ENCODE data around the gene MICAL3. TPM values are rescaled to one million over a fixed set of nuclear protein-coding genes. Genes with fewer than 3 reads are reported as not detected.

Gene MICAL3
- total RNA-seq, 1 donor from 2014 or later: 33.6 TPM

- DNase-seq (ENCODE audit: low spot score): no peak
- Histone ChIP-seq H3F3A (ENCODE audit: low read depth) (peaks cover 14% of the 10 kb centered on the region), H4K20me1 (ENCODE audit: low read depth) (no peaks in the 10 kb centered on the region), H3K79me2 (ENCODE audit: low read depth) (peaks cover 8% of the 10 kb centered on the region), H3K9ac (no peak overlapping the region), H3K9me3 (ENCODE audit: low read depth) (no peaks in the 10 kb centered on the region), H3K4me2 (no peak overlapping the region), H3K27ac (no peak overlapping the region), H3K4me3 (no peak overlapping the region), H3K27me3 (no peaks in the 10 kb centered on the region), H2AFZ (replicated peaks) (no peak overlapping the region), H3K36me3 (no peaks in the 10 kb centered on the region), H3K4me1 (peaks cover 19% of the 10 kb centered on the region)
- H3K27ac Mint-ChIP-seq: peak overlapping the region; percentile 89
- peaks cover 46% of the 10 kb centered on the region for H3K4me1 Mint-ChIP-seq
- H3K27me3 Mint-ChIP-seq (ENCODE audit: insufficient read depth, low read depth): peaks cover 13% of the 10 kb centered on the region
- H3K9me3 Mint-ChIP-seq: no peaks in the 10 kb centered on the region
- TF ChIP-seq EZH2 (IDR thresholded peaks at IDR 0.05): no peak
- no peak for TF ChIP-seq CTCF (IDR thresholded peaks at IDR 0.05)
- TF ChIP-seq EZH2phosphoT487 (IDR thresholded peaks at IDR 0.05): no peak
- H3K36me3 Mint-ChIP-seq: no peaks in the 10 kb centered on the region
- H3K4me3 Mint-ChIP-seq: no peak overlapping the region
These were observed 247.2 kb downstream of the MICAL3 start for GRCh38 chr22:17777005-17777716.

GRCh38 chr22:17775781-17776465 lies 248.4 kb downstream of the MICAL3 start:
- H3K4me3 Mint-ChIP-seq: peak overlapping the region; percentile 84
- Histone ChIP-seq H3K27me3 (no peaks in the 10 kb centered on the region), H2AFZ (replicated peaks) (no peak overlapping the region), H4K20me1 (ENCODE audit: low read depth) (no peaks in the 10 kb centered on the region), H3K4me2 (no peak overlapping the region), H3K27ac (no peak overlapping the region), H3K79me2 (ENCODE audit: low read depth) (peaks cover 8% of the 10 kb centered on the region), H3K9ac (no peak overlapping the region), H3F3A (ENCODE audit: low read depth) (peaks cover 14% of the 10 kb centered on the region), H3K4me3 (no peak overlapping the region), H3K4me1 (peaks cover 19% of the 10 kb centered on the region), H3K36me3 (no peaks in the 10 kb centered on the region), H3K9me3 (ENCODE audit: low read depth) (no peaks in the 10 kb centered on the region)
- peaks cover 10% of the 10 kb centered on the region for H3K27me3 Mint-ChIP-seq (ENCODE audit: insufficient read depth, low read depth)
- no peak for DNase-seq (ENCODE audit: low spot score)
- no peak for TF ChIP-seq EZH2phosphoT487 (IDR thresholded peaks at IDR 0.05)
- no peak for TF ChIP-seq EZH2 (IDR thresholded peaks at IDR 0.05)
- TF ChIP-seq CTCF (IDR thresholded peaks at IDR 0.05): no peak
- peaks cover 49% of the 10 kb centered on the region for H3K4me1 Mint-ChIP-seq
- no peaks in the 10 kb centered on the region for H3K9me3 Mint-ChIP-seq
- H3K36me3 Mint-ChIP-seq: no peaks in the 10 kb centered on the region
- H3K27ac Mint-ChIP-seq: peak overlapping the region; percentile 94

GRCh38 chr22:17774926-17775685 lies 249.3 kb downstream of the MICAL3 start:
- peak overlapping the region; percentile 89 for H3K4me2 ChIP-seq
- H3K27me3 ChIP-seq: no peaks in the 10 kb centered on the region
- H3K9me3 ChIP-seq (ENCODE audit: low read depth): no peaks in the 10 kb centered on the region
- H3F3A ChIP-seq (ENCODE audit: low read depth): peaks cover 14% of the 10 kb centered on the region
- H3K4me3 Mint-ChIP-seq: peak overlapping the region; percentile 84
- H3K27ac Mint-ChIP-seq: peak overlapping the region; percentile 94
- H3K9me3 Mint-ChIP-seq: no peaks in the 10 kb centered on the region
- H3K36me3 ChIP-seq: no peaks in the 10 kb centered on the region
- no peaks in the 10 kb centered on the region for H3K36me3 Mint-ChIP-seq
- peaks cover 8% of the 10 kb centered on the region for H3K79me2 ChIP-seq (ENCODE audit: low read depth)
- DNase-seq (ENCODE audit: low spot score): peak; percentile 30
- H2AFZ ChIP-seq (replicated peaks): peak overlapping the region; percentile 93
- peaks cover 12% of the 10 kb centered on the region for H3K27me3 Mint-ChIP-seq (ENCODE audit: insufficient read depth, low read depth)
- TF ChIP-seq EZH2phosphoT487 (IDR thresholded peaks at IDR 0.05): no peak
- TF ChIP-seq EZH2 (IDR thresholded peaks at IDR 0.05): no peak
- no peak for TF ChIP-seq CTCF (IDR thresholded peaks at IDR 0.05)
- H3K4me3 ChIP-seq: peak overlapping the region; percentile 76
- H3K9ac ChIP-seq: no peak overlapping the region
- peaks cover 19% of the 10 kb centered on the region for H3K4me1 ChIP-seq
- no peak overlapping the region for H3K27ac ChIP-seq
- H3K4me1 Mint-ChIP-seq: peaks cover 49% of the 10 kb centered on the region
- no peaks in the 10 kb centered on the region for H4K20me1 ChIP-seq (ENCODE audit: low read depth)

Measured in neural progenitor cell (in vitro differentiated cells).